CD4-positive, alpha-beta memory T cell (primary cell): ENCODE results near the gene EFHC2. TPM values are rescaled to one million over a fixed set of nuclear protein-coding genes. Genes with fewer than 3 reads are reported as not detected.

Experiments used
- CTCF ChIA-PET: fragments of 350-600 bp; sonication (Branson Sonifier 250); formaldehyde crosslinking; loops from one replicate; lab custom pipeline; 2021; ENCODE audit warnings: inconsistent platforms; ENCODE audit not compliant: partially characterized antibody; lab: Charles Lee
- POLR2A ChIA-PET: fragments of 350-600 bp; sonication (Branson Sonifier 250); formaldehyde crosslinking; loops from one replicate; lab custom pipeline; 2021; ENCODE audit not compliant: partially characterized antibody; lab: Charles Lee
- DNase-seq, 5 donors: peaks; one replicate each; pipeline versions ENCODE4 v3.0.0 to v3.0.0-alpha.2; 2020 to 2022; ENCODE audit warnings: mixed read lengths in 1 of 5
- H3K27ac ChIP-seq: one replicate; pipeline ENCODE4 v1.7.0; 2013; ENCODE audit warnings: low read depth, low read length
- H3K27me3 ChIP-seq: 2 replicates; pipeline ENCODE4 v1.7.0; 2013; ENCODE audit warnings: mild to moderate bottlenecking, low read length, moderate library complexity; ENCODE audit not compliant: insufficient read depth
- H3K36me3 ChIP-seq: 2 replicates; pipeline ENCODE4 v1.7.0; 2013; ENCODE audit warnings: mild to moderate bottlenecking, low read length, moderate library complexity; ENCODE audit not compliant: insufficient read depth
- H3K4me1 ChIP-seq: 2 replicates; pipeline ENCODE4 v1.7.0; 2013; ENCODE audit warnings: mild to moderate bottlenecking, low read length, moderate library complexity; ENCODE audit not compliant: insufficient read depth
- H3K4me3 ChIP-seq, 2 donors: one replicate each; pipeline ENCODE4 v1.7.0; 2013; ENCODE audit warnings: low read length in 2 of 2, mild to moderate bottlenecking in 1 of 2
- H3K9me3 ChIP-seq, 2 donors: one replicate each; pipeline ENCODE4 v1.7.0; 2013; ENCODE audit warnings: low read length in 2 of 2, control low read depth in 1 of 2; ENCODE audit not compliant: control insufficient read depth in 1 of 2
- H3K27ac Mint-ChIP-seq, 7 donors: one replicate each; pipeline ENCODE4 v1.8.0; 2020 to 2021; ENCODE audit warnings: mixed read lengths in 7 of 7, mild to moderate bottlenecking in 6 of 7, inconsistent platforms in 3 of 7, moderate library complexity in 3 of 7
- H3K27me3 Mint-ChIP-seq, 2 donors: one replicate each; pipeline ENCODE4 v1.8.0; 2020 to 2021; ENCODE audit warnings: mixed read lengths in 2 of 2
- H3K36me3 Mint-ChIP-seq, 2 donors: one replicate each; pipeline ENCODE4 v1.8.0; 2020 to 2021; ENCODE audit warnings: mixed read lengths in 2 of 2, inconsistent platforms in 1 of 2, mild to moderate bottlenecking in 1 of 2
- H3K4me1 Mint-ChIP-seq, 4 donors: one replicate each; pipeline ENCODE4 v1.8.0; 2020 to 2021; ENCODE audit warnings: mixed read lengths in 4 of 4, mild to moderate bottlenecking in 1 of 4
- H3K4me3 Mint-ChIP-seq, 8 donors: one replicate each; pipeline ENCODE4 v1.8.0; 2020 to 2021; ENCODE audit warnings: mixed read lengths in 8 of 8, mild to moderate bottlenecking in 7 of 8, moderate library complexity in 6 of 8, inconsistent platforms in 3 of 8
- H3K9me3 Mint-ChIP-seq, 8 donors: one replicate each; pipeline ENCODE4 v1.8.0; 2020 to 2021; ENCODE audit warnings: mixed read lengths in 8 of 8, mild to moderate bottlenecking in 5 of 8, inconsistent platforms in 3 of 8, moderate library complexity in 1 of 8
- intact Hi-C: fragments of 100-400 bp; cut with micrococcal nuclease; formaldehyde crosslinking; loops from one replicate; pipeline ENCODE4 v1.15.1; 2023
- polyA plus RNA-seq, 2 donors: library from polyadenylated mRNA; unstranded; fragments of 300-500 nt; fragmentation: Illumina TruSeq; gene quantifications; one replicate each; pipeline ENCODE4 v1.2.3, GENCODE V29; 2021
- total RNA-seq, 2 experiments: library from RNA; stranded (reverse); gene quantifications; one replicate each; pipeline ENCODE4 v1.2.3, GENCODE V29; 2021

EFHC2 gene, protein sequence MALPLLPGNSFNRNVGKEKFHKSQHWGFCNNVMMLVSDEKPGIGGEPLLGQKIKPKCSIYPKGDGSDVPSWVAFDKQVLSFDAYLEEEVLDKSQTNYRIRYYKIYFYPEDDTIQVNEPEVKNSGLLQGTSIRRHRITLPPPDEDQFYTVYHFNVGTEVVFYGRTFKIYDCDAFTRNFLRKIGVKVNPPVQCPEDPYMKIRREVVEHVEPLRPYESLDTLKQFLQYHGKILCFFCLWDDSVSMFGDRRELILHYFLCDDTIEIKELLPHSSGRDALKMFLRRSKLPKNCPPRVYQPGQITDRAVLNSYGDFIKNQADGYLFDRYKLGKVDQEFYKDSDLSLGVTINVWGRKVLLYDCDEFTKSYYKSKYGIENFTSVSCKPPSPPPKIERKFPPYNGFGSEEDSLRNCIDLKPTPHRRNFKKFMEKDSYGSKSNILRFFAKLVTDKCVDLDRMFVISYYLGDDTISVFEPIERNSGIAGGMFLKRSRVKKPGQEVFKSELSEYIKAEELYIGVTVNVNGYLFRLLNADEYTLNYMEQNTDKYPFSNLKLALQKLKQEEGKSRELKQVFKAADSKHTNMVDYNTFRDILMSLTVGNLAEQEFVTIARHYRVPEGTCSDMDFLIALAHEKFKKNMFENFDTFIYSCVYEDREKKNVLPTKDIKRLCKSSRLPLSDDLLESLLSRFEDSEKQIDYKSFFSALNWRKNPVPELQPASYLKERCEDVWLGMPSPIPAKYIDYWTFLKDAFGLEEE
- total RNA-seq (1 to 10 TPM in 1 of 2 experiments, under 1 TPM in 1; 0.94 to 1.9 TPM), polyA plus RNA-seq (1 to 10 TPM; 5.1 to 6.3 TPM)

DNA sequence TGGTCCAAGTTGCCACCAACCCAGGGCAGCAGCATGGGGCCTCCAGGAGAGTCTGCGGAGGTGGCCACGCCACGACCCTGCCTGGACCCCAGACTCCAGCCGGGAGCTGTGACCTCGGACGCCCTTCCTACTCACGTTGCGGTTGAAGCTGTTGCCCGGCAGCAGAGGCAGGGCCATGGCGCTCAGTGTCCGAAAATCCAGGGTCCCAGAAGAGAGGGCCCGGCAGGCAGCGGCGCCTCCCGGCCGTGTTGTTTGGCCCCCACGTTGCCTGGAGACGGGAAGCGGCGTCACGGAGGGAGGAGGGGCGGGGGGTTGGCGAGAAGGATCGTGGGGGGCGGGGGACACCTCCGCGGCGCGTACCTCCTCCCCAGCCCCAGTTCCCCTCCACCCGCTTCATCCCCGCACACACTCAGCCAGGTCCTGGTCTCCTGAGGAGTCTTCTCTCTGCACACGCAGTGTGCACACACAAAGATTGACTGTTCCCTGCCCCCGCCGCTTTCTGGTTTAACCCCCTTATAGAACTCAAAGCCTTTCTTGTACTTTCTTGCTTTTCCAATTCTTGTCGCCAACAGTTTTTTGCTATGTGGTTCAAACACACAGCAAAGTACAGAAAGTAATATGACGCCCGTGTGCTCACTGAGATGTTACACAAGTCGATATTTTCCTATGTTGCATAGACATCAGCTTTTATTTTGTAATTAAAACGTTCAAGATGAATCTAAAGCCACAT, at the start of gene EFHC2:
Gene EFHC2, minus strand, starts transcription at position 261 of the 730 bp plus-strand sequence. Its CDS starts 84 bp downstream, at position 177.
- peak; percentile 62 to 73 (median 68) for DNase-seq
- H3K4me1 Mint-ChIP-seq = peaks cover 7 to 33% (median 23%) of the 10 kb centered on the region in 4 donors
- H3K4me3 Mint-ChIP-seq = peak within 1 kb of the TSS; percentile 85 to 96 (median 92)
- peak within 1 kb of the TSS; percentile 94 to 97 (median 96) for H3K27ac Mint-ChIP-seq
- no peaks in the 10 kb centered on the region for H3K9me3 Mint-ChIP-seq
- no peaks in the 10 kb centered on the region for H3K27me3 Mint-ChIP-seq
- Histone ChIP-seq H3K4me3 (peak within 1 kb of the TSS; percentile 55 to 57), H3K27me3 (no peaks in the 10 kb centered on the region), H3K27ac (peak within 1 kb of the TSS; percentile 81), H3K9me3 (no peaks in the 10 kb centered on the region), H3K4me1 (peaks cover 14% of the 10 kb centered on the region), H3K36me3 (no peaks in the 10 kb centered on the region)
- peaks cover 0 to 7% of the 10 kb centered on the region in 2 donors for H3K36me3 Mint-ChIP-seq
- POLR2A ChIA-PET = interaction anchor here (1.1 to 1.9 kb wide), 5 partner anchors 20 to 98 kb away, joined by 3 to 13 read pairs (median 4); no protein-coding TSS in a partner anchor
- intact Hi-C loops = loop anchor here (2.0 to 10.0 kb wide), 3 partner anchors 15 to 201 kb away; partner anchors contain the start of gene FUNDC1
- CTCF ChIA-PET = interaction anchor here (1.5 kb wide), 1 partner anchor 385 kb away, joined by 3 read pairs; no protein-coding TSS in a partner anchor

DNA sequence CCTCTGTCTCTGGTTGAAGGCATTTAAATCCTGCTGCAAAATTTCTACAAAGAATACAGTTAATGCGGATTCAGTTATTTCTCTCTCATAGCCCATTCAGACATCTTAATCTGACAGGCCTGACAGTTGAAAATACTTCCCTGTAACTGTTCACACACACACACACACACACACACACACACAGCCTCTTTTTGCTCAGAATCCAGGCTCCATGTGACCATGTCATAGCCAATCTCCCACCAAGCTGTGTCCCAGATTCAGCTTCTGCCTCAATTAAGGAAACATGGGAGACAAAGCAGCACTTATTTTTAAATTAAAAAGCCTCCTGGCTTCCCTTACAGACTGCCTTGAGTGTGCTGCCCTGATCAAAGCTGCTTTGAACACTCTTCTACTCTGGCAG, 49.3 kb upstream of the EFHC2 start:
- peaks cover 0 to 2% (median 0%) of the 10 kb centered on the region in 8 donors for H3K9me3 Mint-ChIP-seq
- H3K4me1 Mint-ChIP-seq = peaks cover 0 to 5% (median 0%) of the 10 kb centered on the region in 4 donors
- no peak overlapping the region for H3K27ac Mint-ChIP-seq
- Histone ChIP-seq H3K27ac (no peak overlapping the region), H3K36me3 (no peaks in the 10 kb centered on the region), H3K4me1 (no peaks in the 10 kb centered on the region), H3K4me3 (no peak overlapping the region), H3K27me3 (no peaks in the 10 kb centered on the region), H3K9me3 (no peaks in the 10 kb centered on the region)
- H3K4me3 Mint-ChIP-seq = no peak overlapping the region
- CTCF ChIA-PET = no interaction called here
- intact Hi-C loops = no loop called here
- no peaks in the 10 kb centered on the region for H3K27me3 Mint-ChIP-seq
- DNase-seq = no peak
- POLR2A ChIA-PET = no interaction called here
- H3K36me3 Mint-ChIP-seq = no peaks in the 10 kb centered on the region

DNA sequence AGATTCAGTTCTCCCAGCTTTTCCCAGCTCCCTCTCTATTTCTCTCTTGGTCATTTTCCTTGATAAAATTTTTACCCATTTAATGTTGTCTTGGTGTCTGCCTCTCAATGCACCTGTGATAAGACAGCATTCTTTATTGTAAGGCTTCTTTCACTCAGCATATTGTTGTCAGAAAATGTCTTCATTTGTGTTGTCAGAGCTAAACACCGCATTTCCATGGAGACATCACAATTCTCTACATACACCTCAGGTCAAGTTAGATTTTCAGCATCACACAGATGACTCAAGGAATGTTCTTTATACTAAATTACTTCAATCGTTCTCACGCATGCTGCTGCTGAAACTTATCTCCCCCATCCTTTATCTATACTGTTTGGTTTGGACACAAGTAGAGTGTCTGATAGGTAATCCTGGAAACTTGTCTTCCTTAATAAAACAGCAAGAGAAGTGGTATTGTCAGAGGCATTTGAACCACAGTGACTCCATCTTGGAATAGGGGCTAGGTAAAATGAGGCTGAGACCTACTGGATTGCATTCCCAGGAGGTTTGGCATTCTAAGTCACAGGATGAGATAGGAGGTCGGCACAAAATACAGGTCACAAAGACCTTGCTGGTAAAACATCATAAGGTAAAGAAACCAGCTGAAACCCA, 41.3 kb upstream of the EFHC2 start:
- H3K4me1 ChIP-seq = no peaks in the 10 kb centered on the region
- ChIA-PET POLR2A (no interaction called here), CTCF (no interaction called here)
- no peaks in the 10 kb centered on the region for H3K27me3 Mint-ChIP-seq
- no peaks in the 10 kb centered on the region for H3K27me3 ChIP-seq
- H3K36me3 ChIP-seq = no peaks in the 10 kb centered on the region
- peak overlapping the region in 1 of 7 donors; percentile 53 for H3K27ac Mint-ChIP-seq
- H3K9me3 ChIP-seq = no peaks in the 10 kb centered on the region
- intact Hi-C loops = no loop called here
- H3K4me3 ChIP-seq = no peak overlapping the region
- H3K27ac ChIP-seq = no peak overlapping the region
- no peak for DNase-seq
- peaks cover 0 to 6% (median 1%) of the 10 kb centered on the region in 4 donors for H3K4me1 Mint-ChIP-seq
- H3K36me3 Mint-ChIP-seq = no peaks in the 10 kb centered on the region
- no peak overlapping the region for H3K4me3 Mint-ChIP-seq
- H3K9me3 Mint-ChIP-seq = no peaks in the 10 kb centered on the region

DNA sequence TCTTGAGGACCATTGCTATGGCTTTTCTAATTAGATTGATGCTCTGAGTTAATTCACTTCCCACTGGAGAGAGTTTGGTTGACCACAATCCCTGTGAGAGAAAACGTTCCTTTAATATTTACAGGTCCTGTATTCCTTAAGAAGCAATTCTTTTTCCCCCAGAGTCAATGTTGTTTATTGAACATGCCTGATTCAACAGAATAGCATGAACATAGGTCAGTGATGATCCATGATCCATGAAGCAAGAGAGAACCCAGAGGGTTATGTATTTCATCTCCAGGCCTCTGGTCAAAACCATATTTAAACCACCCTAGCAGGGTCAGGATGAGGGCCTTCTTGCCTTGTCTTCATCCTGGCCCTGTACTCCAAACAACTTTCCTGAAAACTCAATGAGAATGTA, 39.4 kb upstream of the EFHC2 start:
- H3K36me3 Mint-ChIP-seq = no peaks in the 10 kb centered on the region
- H3K4me3 ChIP-seq = no peak overlapping the region
- no peaks in the 10 kb centered on the region for H3K27me3 Mint-ChIP-seq
- ChIA-PET POLR2A (no interaction called here), CTCF (no interaction called here)
- no peak overlapping the region for H3K27ac ChIP-seq
- no peak for DNase-seq
- H3K27ac Mint-ChIP-seq = no peak overlapping the region
- H3K27me3 ChIP-seq = no peaks in the 10 kb centered on the region
- no peaks in the 10 kb centered on the region for H3K4me1 ChIP-seq
- no peaks in the 10 kb centered on the region for H3K36me3 ChIP-seq
- no peak overlapping the region for H3K4me3 Mint-ChIP-seq
- intact Hi-C loops = no loop called here
- peaks cover 0 to 6% (median 1%) of the 10 kb centered on the region in 4 donors for H3K4me1 Mint-ChIP-seq
- no peaks in the 10 kb centered on the region for H3K9me3 ChIP-seq
- H3K9me3 Mint-ChIP-seq = no peaks in the 10 kb centered on the region

DNA sequence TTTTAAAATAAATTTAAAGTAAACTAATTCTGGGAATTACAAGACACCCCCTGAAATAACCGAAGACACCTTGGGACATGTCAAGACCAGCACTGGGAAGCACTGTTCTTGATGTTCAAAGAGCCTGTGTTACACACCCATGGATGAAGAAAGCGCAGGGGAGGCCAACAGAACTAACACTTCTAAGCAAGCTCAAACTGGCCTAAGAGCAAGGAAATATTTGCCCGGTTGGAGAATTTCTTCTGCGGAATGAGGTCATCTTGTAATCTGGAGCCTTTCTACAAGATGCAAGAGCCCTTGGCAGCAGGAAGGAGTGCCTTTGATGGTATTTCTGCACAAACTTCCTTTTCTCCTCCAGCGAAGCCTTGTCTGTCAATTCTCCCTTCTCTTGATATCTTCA, 9.3 kb upstream of the EFHC2 start:
- no peaks in the 10 kb centered on the region for H3K36me3 ChIP-seq
- intact Hi-C loops = no loop called here
- Mint-ChIP-seq H3K4me3 (peak overlapping the region in 1 of 8 donors; percentile 39), H3K36me3 (no peaks in the 10 kb centered on the region), H3K27me3 (no peaks in the 10 kb centered on the region), H3K4me1 (peaks cover 3 to 7% (median 5%) of the 10 kb centered on the region in 4 donors), H3K27ac (peak overlapping the region in 1 of 7 donors; percentile 41), H3K9me3 (peaks cover 0 to 1% (median 0%) of the 10 kb centered on the region in 8 donors)
- H3K9me3 ChIP-seq = no peaks in the 10 kb centered on the region
- no peak for DNase-seq
- no peak overlapping the region for H3K27ac ChIP-seq
- H3K4me3 ChIP-seq = no peak overlapping the region
- H3K27me3 ChIP-seq = no peaks in the 10 kb centered on the region
- no peaks in the 10 kb centered on the region for H3K4me1 ChIP-seq
- ChIA-PET CTCF (no interaction called here), POLR2A (no interaction called here)

DNA sequence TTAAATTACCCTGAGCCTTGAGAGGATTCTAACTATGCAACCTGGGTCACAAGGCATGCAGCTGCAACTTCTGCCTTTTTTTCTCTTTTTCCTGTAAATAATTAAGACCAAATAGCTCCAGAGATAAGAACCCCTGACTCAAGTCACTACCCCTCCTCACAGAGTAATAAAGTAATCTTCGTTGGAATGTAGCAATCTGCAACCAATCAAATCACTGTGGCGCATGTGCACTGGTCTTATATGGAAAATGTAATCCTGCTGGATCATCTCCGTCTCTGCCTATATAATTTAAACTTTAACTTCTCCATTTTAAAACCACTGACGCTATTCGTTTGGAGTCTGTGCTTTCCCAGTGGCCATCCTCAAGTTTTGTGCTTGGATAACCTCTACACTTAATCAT, 6.1 kb upstream of the EFHC2 start:
- Mint-ChIP-seq H3K9me3 (no peaks in the 10 kb centered on the region), H3K27me3 (no peaks in the 10 kb centered on the region), H3K36me3 (peaks cover 0 to 3% of the 10 kb centered on the region in 2 donors), H3K27ac (no peak overlapping the region), H3K4me3 (no peak overlapping the region), H3K4me1 (peaks cover 10 to 18% (median 15%) of the 10 kb centered on the region in 4 donors)
- peaks cover 7% of the 10 kb centered on the region for H3K4me1 ChIP-seq
- H3K4me3 ChIP-seq = no peak overlapping the region
- ChIA-PET CTCF (no interaction called here), POLR2A (no interaction called here)
- no peaks in the 10 kb centered on the region for H3K36me3 ChIP-seq
- no peaks in the 10 kb centered on the region for H3K27me3 ChIP-seq
- intact Hi-C loops = loop anchor here (10.0 kb wide), 1 partner anchor 195 kb away; the partner anchor contains the start of gene FUNDC1
- no peak for DNase-seq
- no peaks in the 10 kb centered on the region for H3K9me3 ChIP-seq
- no peak overlapping the region for H3K27ac ChIP-seq
